GM23248 (cell line): ENCODE measurements around the gene COQ9. TPM values are rescaled to one million over a fixed set of nuclear protein-coding genes. Genes with fewer than 3 reads are reported as not detected.

Experiments
- DNase-seq: peaks from one replicate; pipeline ENCODE4 v3.0.0-alpha.2; 2015
- H2AFZ ChIP-seq: fragments of 200-600 bp; sonication (generic); 2 replicates; pipeline ENCODE4 v1.6.1; 2016; ENCODE audit warnings: antibody characterized with exemption
- H3F3A ChIP-seq: fragments of 200-600 bp; sonication (generic); 2 replicates; pipeline ENCODE4 v1.6.1; 2016; ENCODE audit warnings: mild to moderate bottlenecking, antibody characterized with exemption, mixed run types; ENCODE audit not compliant: insufficient read depth
- H3K27ac ChIP-seq: fragments of 200-600 bp; sonication (generic); 2 replicates; pipeline ENCODE4 v1.5.1; 2016; ENCODE audit warnings: mild to moderate bottlenecking
- H3K27me3 ChIP-seq: fragments of 200-600 bp; sonication (generic); replicated peaks from 2 replicates; pipeline ENCODE4 v1.6.1; 2016; ENCODE audit warnings: mild to moderate bottlenecking; ENCODE audit not compliant: insufficient read depth
- H3K36me3 ChIP-seq: fragments of 200-600 bp; sonication (generic); 2 replicates; pipeline ENCODE4 v1.6.1; 2016; ENCODE audit warnings: low read depth, mild to moderate bottlenecking
- H3K4me1 ChIP-seq: fragments of 200-600 bp; sonication (generic); 2 replicates; pipeline ENCODE4 v1.6.1; 2016; ENCODE audit warnings: mild to moderate bottlenecking; ENCODE audit not compliant: insufficient read depth
- H3K4me2 ChIP-seq: fragments of 200-600 bp; sonication (generic); one replicate; pipeline ENCODE4 v1.6.1; 2016; ENCODE audit warnings: mild to moderate bottlenecking; ENCODE audit not compliant: unreplicated experiment
- H3K4me3 ChIP-seq: fragments of 200-600 bp; sonication (generic); 2 replicates; pipeline ENCODE4 v1.5.1; 2016; ENCODE audit warnings: mild to moderate bottlenecking
- H3K79me2 ChIP-seq: fragments of 200-600 bp; sonication (generic); 2 replicates; pipeline ENCODE4 v1.6.1; 2016; ENCODE audit warnings: mild to moderate bottlenecking; ENCODE audit not compliant: insufficient read depth
- H3K9ac ChIP-seq: fragments of 200-600 bp; sonication (generic); 2 replicates; pipeline ENCODE4 v1.6.1; 2016; ENCODE audit warnings: mild to moderate bottlenecking
- H3K9me2 ChIP-seq: fragments of 200-600 bp; sonication (generic); 2 replicates; pipeline ENCODE4 v1.6.1; 2016; ENCODE audit warnings: mixed run types, mild to moderate bottlenecking, moderate library complexity; ENCODE audit not compliant: insufficient read depth
- H3K9me3 ChIP-seq: fragments of 200-600 bp; sonication (generic); one replicate; pipeline ENCODE4 v1.6.1; 2017; ENCODE audit warnings: low read depth
- H4K20me1 ChIP-seq: fragments of 200-600 bp; sonication (generic); 2 replicates; pipeline ENCODE4 v1.6.0; 2016; ENCODE audit not compliant: insufficient read depth
- EZH2 ChIP-seq: fragments of 200-600 bp; sonication (generic); IDR thresholded peaks from 2 replicates; pipeline ENCODE4 v1.6.1; 2018; ENCODE audit warnings: antibody characterized with exemption, mild to moderate bottlenecking; ENCODE audit not compliant: insufficient read depth, poor library complexity, severe bottlenecking
- EZH2phosphoT487 ChIP-seq: fragments of 200-600 bp; sonication (generic); IDR thresholded peaks from 2 replicates; pipeline ENCODE4 v1.6.1; 2018; ENCODE audit warnings: antibody characterized with exemption, moderate library complexity, mild to moderate bottlenecking, low read depth; ENCODE audit not compliant: insufficient read depth
- WGBS, 2 experiments: methylation state at CpG; one replicate each; pipeline ENCODE4 v1.1.6; 2015 to 2017; ENCODE audit warnings: low lambda C conversion rate in 2 of 2, low coverage in 1 of 2; ENCODE audit errors: missing lambda C conversion rate in 2 of 2; 5-methylcytosine and 5-hydroxymethylcytosine counted together
- in situ Hi-C: fragments of 300-500 bp; cut with MboI; formaldehyde crosslinking; loops from 2 replicates; pipeline ENCODE4 v1.15.0; 2020
- polyA plus RNA-seq: library from polyadenylated mRNA; unstranded; fragments of >200 nt; fragmentation: Nextera tagmentation; extraction: Ambion mirVana; gene quantifications from 2 replicates; pipeline ENCODE4 v1.2.1, GENCODE V29; 2016
- total RNA-seq: library from RNA; depleted of rRNA; stranded (reverse); fragments of >200 nt; shearing (Covaris generic); gene quantifications from 2 replicates; pipeline ENCODE4 v1.2.3, GENCODE V29; 2014

COQ9 gene
- total and polyA plus RNA-seq, 2 experiments from 2014 or later: 41.3 to 41.8 TPM

DNA sequence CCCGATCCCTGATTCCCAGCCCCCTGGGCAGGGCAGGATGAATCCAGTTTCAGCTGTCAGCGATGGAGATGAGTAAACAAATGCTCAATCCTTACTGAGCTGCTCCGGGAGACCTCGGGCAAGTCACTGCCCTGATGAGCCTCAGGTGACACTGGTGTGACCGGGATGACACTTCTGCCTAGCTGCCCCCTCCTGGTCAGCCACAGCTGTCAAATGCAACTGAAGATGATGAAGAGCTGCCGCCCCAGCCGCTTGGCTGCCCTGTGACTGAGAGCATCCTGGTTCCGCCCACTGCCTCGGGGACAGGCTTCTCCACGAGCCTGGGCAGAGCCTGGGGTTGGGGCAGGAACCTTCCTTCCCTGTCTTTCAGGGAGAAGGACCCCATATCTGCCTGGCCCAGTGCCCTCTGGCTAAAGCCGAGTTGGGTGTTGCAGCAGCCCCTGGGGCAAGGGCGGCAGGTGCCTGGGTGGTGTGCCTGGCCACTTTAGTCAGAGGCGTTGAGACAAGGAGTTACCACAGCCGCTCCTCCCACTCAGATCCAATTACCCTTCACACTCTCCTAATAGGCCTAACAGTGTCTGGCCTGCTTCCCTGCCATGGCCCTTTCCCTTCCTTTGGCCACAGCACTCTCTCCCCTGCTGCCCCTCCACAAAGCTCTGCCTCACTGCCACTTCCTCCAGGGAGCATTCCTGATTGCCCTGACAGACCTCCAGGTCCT is 37.2 kb upstream of the COQ9 start:
- no peaks in the 10 kb centered on the region for H4K20me1 ChIP-seq
- no peak for DNase-seq
- H3K27me3 ChIP-seq: peaks cover 27% of the 10 kb centered on the region
- in situ Hi-C loops: no loop called here
- H3F3A ChIP-seq: no peaks in the 10 kb centered on the region
- H2AFZ ChIP-seq: no peak overlapping the region
- H3K9ac ChIP-seq: no peak overlapping the region
- H3K4me2 ChIP-seq: no peak overlapping the region
- H3K79me2 ChIP-seq: no peaks in the 10 kb centered on the region
- no peaks in the 10 kb centered on the region for H3K36me3 ChIP-seq
- no peak for TF ChIP-seq EZH2
- no peak for TF ChIP-seq EZH2phosphoT487
- H3K4me3 ChIP-seq: no peak overlapping the region
- no peaks in the 10 kb centered on the region for H3K4me1 ChIP-seq
- no peak overlapping the region for H3K27ac ChIP-seq
- 58 to 59% methylated on average over 14 of the region's 14 CpGs for WGBS, 2 experiments
- no peaks in the 10 kb centered on the region for H3K9me3 ChIP-seq
- no peaks in the 10 kb centered on the region for H3K9me2 ChIP-seq

DNA sequence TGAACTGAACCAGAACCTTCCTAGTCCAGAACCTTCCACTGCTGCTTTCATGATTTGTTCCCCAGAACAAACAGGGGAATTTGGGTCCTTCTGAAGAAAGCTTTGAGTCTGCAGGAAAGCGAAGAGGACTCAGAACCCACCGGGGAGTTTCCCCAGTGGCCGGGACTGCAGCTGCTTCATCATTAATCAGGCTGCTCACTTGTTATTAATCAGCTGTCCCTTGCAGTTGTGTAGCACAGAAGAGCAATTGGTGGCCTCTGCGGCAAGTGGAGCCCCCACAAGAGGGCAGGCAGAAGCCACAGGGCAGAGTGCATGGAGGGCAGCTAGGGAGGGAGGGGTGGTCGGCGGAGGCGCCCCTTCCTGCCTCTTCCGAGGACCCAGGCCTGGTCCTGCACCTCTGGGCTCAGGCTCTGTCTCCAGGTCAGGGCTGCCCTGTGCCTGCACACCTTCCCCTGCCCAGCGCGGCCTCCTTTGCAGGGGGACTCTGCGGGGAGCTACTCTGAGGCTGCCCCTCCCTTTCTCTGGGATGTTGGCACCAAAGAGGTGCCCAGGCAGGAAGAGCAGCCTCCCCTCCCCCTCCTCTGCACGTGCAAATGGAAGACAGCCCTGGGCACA is 35.8 kb upstream of the COQ9 start:
- no peak overlapping the region for H3K4me2 ChIP-seq
- H3K4me3 ChIP-seq: no peak overlapping the region
- no peak overlapping the region for H2AFZ ChIP-seq
- no peaks in the 10 kb centered on the region for H3K9me3 ChIP-seq
- H3K9ac ChIP-seq: no peak overlapping the region
- H3K79me2 ChIP-seq: no peaks in the 10 kb centered on the region
- H3K27ac ChIP-seq: no peak overlapping the region
- H3K27me3 ChIP-seq: peaks cover 27% of the 10 kb centered on the region
- in situ Hi-C loops: no loop called here
- no peak for DNase-seq
- TF ChIP-seq EZH2: no peak
- no peak for TF ChIP-seq EZH2phosphoT487
- no peaks in the 10 kb centered on the region for H3K9me2 ChIP-seq
- no peaks in the 10 kb centered on the region for H4K20me1 ChIP-seq
- H3K36me3 ChIP-seq: no peaks in the 10 kb centered on the region
- H3K4me1 ChIP-seq: no peaks in the 10 kb centered on the region
- 35 to 36% methylated on average over 10 to 12 of the region's 12 CpGs for WGBS, 2 experiments
- no peaks in the 10 kb centered on the region for H3F3A ChIP-seq

DNA sequence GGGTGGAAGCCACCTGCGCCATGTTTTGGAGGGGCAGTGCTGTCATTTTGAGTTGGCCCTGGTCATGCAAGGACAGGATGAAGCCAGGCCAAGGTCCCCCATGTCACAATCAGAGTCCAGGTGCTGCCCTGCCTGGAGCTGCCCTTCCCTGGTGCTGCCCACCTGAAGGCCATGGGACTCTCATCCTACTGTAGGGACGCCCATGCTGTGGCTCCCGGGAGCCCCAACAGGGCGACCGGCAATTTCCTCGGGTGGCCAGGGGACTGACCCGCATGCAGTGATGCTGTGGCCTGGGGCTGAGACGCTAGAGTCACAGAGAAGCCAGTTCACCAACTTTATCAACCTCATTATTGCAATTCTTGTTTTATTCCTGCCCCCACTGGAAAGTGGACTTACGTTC is 34.7 kb upstream of the COQ9 start:
- no peak overlapping the region for H3K27ac ChIP-seq
- DNase-seq: no peak
- no peaks in the 10 kb centered on the region for H3F3A ChIP-seq
- H2AFZ ChIP-seq: no peak overlapping the region
- H3K9me2 ChIP-seq: no peaks in the 10 kb centered on the region
- no peak overlapping the region for H3K4me2 ChIP-seq
- H3K79me2 ChIP-seq: no peaks in the 10 kb centered on the region
- in situ Hi-C loops: no loop called here
- H4K20me1 ChIP-seq: no peaks in the 10 kb centered on the region
- H3K27me3 ChIP-seq: peaks cover 27% of the 10 kb centered on the region
- WGBS, 2 experiments: 58 to 74% methylated on average over 9 of the region's 9 CpGs
- no peak for TF ChIP-seq EZH2phosphoT487
- no peak for TF ChIP-seq EZH2
- H3K4me1 ChIP-seq: 0 out of 2 replicates have a peak, but pooled peaks cover 2% of the 10 kb centered on the region
- H3K36me3 ChIP-seq: no peaks in the 10 kb centered on the region
- H3K9me3 ChIP-seq: no peaks in the 10 kb centered on the region
- no peak overlapping the region for H3K9ac ChIP-seq
- H3K4me3 ChIP-seq: no peak overlapping the region

DNA sequence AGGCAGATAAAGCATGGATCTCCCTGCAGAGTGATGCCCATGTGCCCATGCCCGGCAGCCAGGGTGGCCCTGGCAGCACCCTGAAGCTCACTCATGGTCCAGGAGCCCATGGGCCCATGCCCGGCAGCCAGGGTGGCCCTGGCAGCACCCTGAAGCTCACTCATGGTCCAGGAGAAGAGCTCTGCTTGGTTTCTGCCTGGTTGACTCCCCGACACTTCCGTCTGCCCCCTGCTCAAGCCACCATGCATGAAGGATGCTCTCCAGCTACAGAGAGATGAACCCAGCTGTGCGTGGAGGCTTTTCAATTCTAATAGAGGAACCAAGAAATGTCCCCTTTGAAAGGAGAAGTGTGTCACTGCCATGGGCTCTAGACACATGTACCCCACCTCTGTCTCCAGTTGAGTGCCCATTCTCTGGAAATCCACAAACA is 34.0 kb upstream of the COQ9 start:
- Histone ChIP-seq H3K79me2 (no peaks in the 10 kb centered on the region), H3K4me1 (0 out of 2 replicates have a peak, but pooled peaks cover 2% of the 10 kb centered on the region), H3K4me2 (no peak overlapping the region), H3K9me3 (no peaks in the 10 kb centered on the region), H3K9ac (no peak overlapping the region), H3K27me3 (peaks cover 27% of the 10 kb centered on the region), H3K36me3 (no peaks in the 10 kb centered on the region), H3K9me2 (no peaks in the 10 kb centered on the region), H2AFZ (no peak overlapping the region), H3F3A (no peaks in the 10 kb centered on the region), H3K27ac (no peak overlapping the region), H3K4me3 (no peak overlapping the region), H4K20me1 (no peaks in the 10 kb centered on the region)
- no peak for DNase-seq
- TF ChIP-seq EZH2: no peak
- TF ChIP-seq EZH2phosphoT487: no peak
- WGBS, 2 experiments: 72 to 73% methylated on average over 5 of the region's 5 CpGs
- in situ Hi-C loops: no loop called here
